Chondrocyte (in vitro differentiated cells): ENCODE measurements around the gene LTV1. TPM values are rescaled to one million over a fixed set of nuclear protein-coding genes. Genes with fewer than 3 reads are reported as not detected.
"Not testable (repeated sequence)": the region's sequence is repeated elsewhere in the genome, so short reads cannot be mapped to it uniquely, and the experiment has no call there.

ENCODE experiments used
- DNase-seq: peaks from one replicate; pipeline ENCODE4 v3.0.0; 2021; ENCODE audit warnings: mixed read lengths, low spot score
- H3K27ac Mint-ChIP-seq: one replicate; pipeline ENCODE4 v1.8.0; 2021; ENCODE audit warnings: mild to moderate bottlenecking, moderate library complexity, mixed read lengths; ENCODE audit not compliant: unreplicated experiment
- H3K27me3 Mint-ChIP-seq: 2 replicates; pipeline ENCODE4 v1.8.0; 2021; ENCODE audit warnings: low read depth, mixed read lengths
- H3K36me3 Mint-ChIP-seq: 2 replicates; pipeline ENCODE4 v1.8.0; 2021; ENCODE audit warnings: low read depth, mixed read lengths
- H3K4me1 Mint-ChIP-seq: 2 replicates; pipeline ENCODE4 v1.8.0; 2021; ENCODE audit warnings: low read depth, mild to moderate bottlenecking, mixed read lengths
- H3K4me3 Mint-ChIP-seq: one replicate; pipeline ENCODE4 v1.8.0; 2021; ENCODE audit warnings: mild to moderate bottlenecking, moderate library complexity, mixed read lengths; ENCODE audit not compliant: unreplicated experiment
- H3K9me3 Mint-ChIP-seq: 2 replicates; pipeline ENCODE4 v1.8.0; 2021; ENCODE audit warnings: low read depth, mixed read lengths
- CTCF ChIP-seq: fragments of 200-600 bp; sonication (generic); IDR thresholded peaks from 2 replicates; pipeline ENCODE4 v1.5.0; 2021; ENCODE audit warnings: antibody characterized with exemption, mild to moderate bottlenecking, moderate library complexity
- total RNA-seq: library from RNA; stranded (reverse); gene quantifications from 3 replicates; pipeline ENCODE4 v1.2.1, GENCODE V29; 2021

The LTV1 gene
- total RNA-seq, 1 donor from 2014 or later: 15.0 TPM

- H3K27ac Mint-ChIP-seq: no peak overlapping the region
- H3K27me3 Mint-ChIP-seq: no peaks in the 10 kb centered on the region
- no peaks in the 10 kb centered on the region for H3K4me1 Mint-ChIP-seq
- DNase-seq: no peak
- no peak overlapping the region for H3K4me3 Mint-ChIP-seq
- no peak for TF ChIP-seq CTCF
- peaks cover 1% of the 10 kb centered on the region for H3K9me3 Mint-ChIP-seq
- peaks cover 62% of the 10 kb centered on the region for H3K36me3 Mint-ChIP-seq
These were observed 16.9 kb downstream of the LTV1 start for GRCh38 chr6:143859891-143860660.

DNA sequence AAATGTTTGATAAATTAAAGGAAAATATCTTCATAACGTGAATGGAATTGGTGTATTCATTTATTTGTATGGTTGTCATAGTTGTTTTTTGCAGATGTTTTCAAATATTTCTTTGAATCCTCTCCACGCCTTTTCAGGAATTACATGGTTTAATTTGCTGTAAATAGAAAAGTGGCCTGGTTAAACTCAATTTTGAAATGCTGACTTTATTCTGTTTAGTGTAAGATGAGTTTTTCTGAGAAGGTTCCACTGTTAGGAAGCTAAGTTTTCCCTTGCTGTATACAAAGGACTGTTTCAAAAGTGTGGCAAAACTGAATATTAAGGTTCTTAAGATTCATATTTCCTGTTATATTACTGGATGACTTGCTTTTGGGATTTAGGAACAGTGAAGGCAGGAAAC is 20.6 kb downstream of the LTV1 start:
- no peak for TF ChIP-seq CTCF

DNA sequence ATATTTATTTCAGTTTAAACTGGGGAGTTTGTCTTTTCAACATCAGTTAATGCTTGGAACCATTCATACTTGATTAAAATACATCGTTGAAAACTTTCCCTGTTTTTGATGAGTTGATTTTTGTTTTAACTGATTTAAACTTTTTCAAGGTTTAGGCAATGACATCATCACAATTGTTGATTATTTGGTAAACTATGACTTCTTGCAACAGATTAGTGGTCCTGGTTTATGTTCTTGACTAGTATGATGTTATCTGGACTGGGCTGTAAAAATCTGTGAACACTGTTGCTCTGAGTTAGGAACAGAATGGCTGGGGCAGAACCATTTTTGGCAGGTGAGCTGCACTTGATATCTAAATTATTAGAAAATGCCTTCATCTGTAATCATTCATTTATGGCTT is 21.1 kb downstream of the LTV1 start, which contains the start of gene ZC2HC1B:
TSS of gene ZC2HC1B (plus strand) at position 241 of the 400 bp plus-strand sequence. CDS start at position 307, 66 bp downstream.
- H3K27ac Mint-ChIP-seq: no peak within 1 kb of the TSS
- H3K9me3 Mint-ChIP-seq: peaks cover 13% of the 10 kb centered on the region
- no peak within 1 kb of the TSS for H3K4me3 Mint-ChIP-seq
- H3K36me3 Mint-ChIP-seq: peaks cover 34% of the 10 kb centered on the region
- no peaks in the 10 kb centered on the region for H3K4me1 Mint-ChIP-seq
- H3K27me3 Mint-ChIP-seq: no peaks in the 10 kb centered on the region
- no peak for TF ChIP-seq CTCF
- no peak for DNase-seq

More for the DNA sequence above, 20.6 kb downstream of the LTV1 start:
- no peak overlapping the region for H3K4me3 Mint-ChIP-seq
- peaks cover 38% of the 10 kb centered on the region for H3K36me3 Mint-ChIP-seq
- peaks cover 8% of the 10 kb centered on the region for H3K9me3 Mint-ChIP-seq
- H3K4me1 Mint-ChIP-seq: no peaks in the 10 kb centered on the region
- no peak for DNase-seq
- no peak overlapping the region for H3K27ac Mint-ChIP-seq
- H3K27me3 Mint-ChIP-seq: no peaks in the 10 kb centered on the region

- H3K4me1 Mint-ChIP-seq: no peaks in the 10 kb centered on the region
- no peaks in the 10 kb centered on the region for H3K27me3 Mint-ChIP-seq
- H3K36me3 Mint-ChIP-seq: peaks cover 24% of the 10 kb centered on the region
- no peak overlapping the region for H3K27ac Mint-ChIP-seq
- no peak overlapping the region for H3K4me3 Mint-ChIP-seq
- H3K9me3 Mint-ChIP-seq: peaks cover 17% of the 10 kb centered on the region
- DNase-seq: no peak
- no peak for TF ChIP-seq CTCF
These were observed 24.1 kb downstream of the LTV1 start for GRCh38 chr6:143867236-143867635.

DNA sequence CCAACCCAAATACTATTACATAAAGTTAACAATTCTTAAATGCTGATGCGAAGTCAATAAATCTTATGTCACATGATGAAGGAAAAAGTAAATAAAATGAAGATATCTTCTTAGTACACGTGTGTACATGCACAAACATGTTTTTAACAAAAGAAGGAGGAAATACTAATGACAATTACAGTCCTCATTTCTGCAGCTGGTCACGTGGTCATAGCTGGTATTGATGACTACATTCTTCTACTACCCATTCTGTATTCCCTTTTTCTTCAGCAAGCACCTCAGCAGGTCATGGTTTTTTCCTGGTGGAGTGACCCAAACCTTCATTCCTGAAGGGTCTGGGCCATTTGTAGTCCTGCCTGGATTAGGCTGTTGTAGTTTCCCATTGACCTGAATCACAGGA is 25.7 kb downstream of the LTV1 start:
- not testable (repeated sequence) for H3K4me1 Mint-ChIP-seq, H3K4me3 Mint-ChIP-seq, H3K27me3 Mint-ChIP-seq, DNase-seq, H3K27ac Mint-ChIP-seq
- Mint-ChIP-seq H3K36me3 (peaks cover 16% of the 10 kb centered on the region), H3K9me3 (peaks cover 18% of the 10 kb centered on the region)

GRCh38 chr6:143871202-143871730 is 28.1 kb downstream of the LTV1 start:
- not testable (repeated sequence) for H3K27me3 Mint-ChIP-seq, H3K27ac Mint-ChIP-seq, H3K4me3 Mint-ChIP-seq, H3K4me1 Mint-ChIP-seq, H3K36me3 Mint-ChIP-seq, DNase-seq
- peaks cover 37% of the 10 kb centered on the region for H3K9me3 Mint-ChIP-seq
